Choroid plexus epithelial cell (primary cell): ENCODE results near the gene LENG9.

Experiments used
- DNase-seq: peaks from one replicate; pipeline ENCODE4 v3.0.0-alpha.2; 2010; ENCODE audit warnings: low read depth
- H3K4me3 ChIP-seq: 2 replicates; pipeline ENCODE4 v1.5.1; 2011; ENCODE audit warnings: low read depth, mild to moderate bottlenecking, control low read depth, low read length, moderate library complexity
- CTCF ChIP-seq: conservative IDR thresholded peaks from 2 replicates; pipeline ENCODE4 v1.5.1; 2011; ENCODE audit warnings: low read depth, mild to moderate bottlenecking, control low read depth, inconsistent platforms, low read length, moderate library complexity

Gene LENG9

GRCh38 chr19:54418030-54418929, 45.3 kb downstream of the LENG9 start:
- peak; percentile 52 for DNase-seq
- H3K4me3 ChIP-seq: no peak overlapping the region

GRCh38 chr19:54416695-54417491, 46.7 kb downstream of the LENG9 start:
- TF ChIP-seq CTCF: no peak
- DNase-seq: no peak
- no peak overlapping the region for H3K4me3 ChIP-seq

More at GRCh38 chr19:54418030-54418929, 45.3 kb downstream of the LENG9 start:
- TF ChIP-seq CTCF: no peak

GRCh38 chr19:54415901-54416673, 47.5 kb downstream of the LENG9 start:
- TF ChIP-seq CTCF: no peak
- no peak overlapping the region for H3K4me3 ChIP-seq
- DNase-seq: no peak

- no peak within 1 kb of the TSS for H3K4me3 ChIP-seq
- no peak for DNase-seq
- peak; percentile 9 for TF ChIP-seq CTCF
Observed at GRCh38 chr19:54415208-54415900, 48.2 kb downstream of the LENG9 start, which contains the start of gene TTYH1. TSS of gene TTYH1 (plus strand) at chr19:54415464. CDS start at chr19:54415553, 89 bp downstream.

GRCh38 chr19:54414156-54414555, 49.4 kb downstream of the LENG9 start:
- DNase-seq: no peak

More at GRCh38 chr19:54414156-54414555, 49.4 kb downstream of the LENG9 start:
- no peak for TF ChIP-seq CTCF
- H3K4me3 ChIP-seq: no peak overlapping the region
